Stimulated activated CD8-positive, alpha-beta memory T cell treated with anti-CD3 and anti-CD28 coated beads, Interleukin-7, amount 100 ng/mL, for 48 hours (primary cell): ENCODE data around the gene C2orf68.
"Not testable (repeated sequence)": the region's sequence is repeated elsewhere in the genome, so short reads cannot be mapped to it uniquely, and the experiment has no call there.

ENCODE experiments used
- DNase-seq, 2 donors: peaks; one replicate each; pipeline ENCODE4 v3.0.0-alpha.2; 2020; ENCODE audit warnings: low read depth in 1 of 2; ENCODE audit errors: extremely low read depth in 1 of 2

Gene C2orf68

GRCh38 chr2:85583667-85584353 is 28.1 kb downstream of the C2orf68 start:
- DNase-seq: no peak

- no peak for DNase-seq
Measured at GRCh38 chr2:85582492-85582891, 29.4 kb downstream of the C2orf68 start.

- DNase-seq: no peak
Measured at GRCh38 chr2:85580206-85580605, 31.7 kb downstream of the C2orf68 start.

- no peak for DNase-seq
Measured at GRCh38 chr2:85579266-85579935, 32.5 kb downstream of the C2orf68 start.

GRCh38 chr2:85578243-85579180 is 33.4 kb downstream of the C2orf68 start:
- no peak for DNase-seq

GRCh38 chr2:85577386-85578242 is 34.3 kb downstream of the C2orf68 start, which contains the start of gene VAMP8:
Gene VAMP8 (plus strand): TSS chr2:85577586. CDS start chr2:85577647, 61 bp downstream.
- DNase-seq: peak; percentile 25 to 59

- DNase-seq: no peak
Measured at GRCh38 chr2:85577063-85577385, 34.8 kb downstream of the C2orf68 start.

GRCh38 chr2:85575739-85576138 is 36.1 kb downstream of the C2orf68 start:
- no peak for DNase-seq

- no peak for DNase-seq
Measured at GRCh38 chr2:85566265-85566664, 45.6 kb downstream of the C2orf68 start.

GRCh38 chr2:85564144-85564563 is 47.7 kb downstream of the C2orf68 start:
- no peak for DNase-seq

- DNase-seq: peak; percentile 92
Measured at GRCh38 chr2:85561280-85562212, 50.3 kb downstream of the C2orf68 start, which contains the start of gene GGCX. Gene GGCX (minus strand): TSS chr2:85561493. CDS start chr2:85561428, 65 bp downstream.

GRCh38 chr2:85560812-85561279 is 51.0 kb downstream of the C2orf68 start:
- peak in 1 of 2 donors; percentile 42 for DNase-seq

GRCh38 chr2:85560403-85560726 is 51.5 kb downstream of the C2orf68 start:
- not testable (repeated sequence) for DNase-seq

- no peak for DNase-seq
Measured at GRCh38 chr2:85558160-85558559, 53.7 kb downstream of the C2orf68 start.

GRCh38 chr2:85557130-85557529 is 54.7 kb downstream of the C2orf68 start:
- no peak for DNase-seq
